ENCODE results near the gene DHX35.

DNA sequence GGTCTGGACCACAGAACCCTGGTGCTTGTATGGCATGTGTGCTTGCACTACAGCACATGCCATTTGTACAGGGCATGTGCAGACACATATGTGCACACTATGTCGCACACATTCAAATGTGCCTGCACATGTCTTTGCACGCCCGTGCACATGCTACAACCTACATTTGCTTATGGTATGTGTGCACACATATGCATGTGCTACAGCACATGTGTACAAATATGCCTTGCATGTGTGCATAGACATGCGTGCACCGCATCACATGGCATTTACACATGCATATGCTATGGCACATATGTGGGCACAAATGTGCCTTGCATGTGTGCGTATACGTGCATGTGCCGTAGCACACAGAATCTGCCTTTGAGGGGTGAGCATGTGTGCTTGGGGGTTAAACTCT lies 90.5 kb downstream of the DHX35 start:
- TF ChIP-seq, protein P1, sequence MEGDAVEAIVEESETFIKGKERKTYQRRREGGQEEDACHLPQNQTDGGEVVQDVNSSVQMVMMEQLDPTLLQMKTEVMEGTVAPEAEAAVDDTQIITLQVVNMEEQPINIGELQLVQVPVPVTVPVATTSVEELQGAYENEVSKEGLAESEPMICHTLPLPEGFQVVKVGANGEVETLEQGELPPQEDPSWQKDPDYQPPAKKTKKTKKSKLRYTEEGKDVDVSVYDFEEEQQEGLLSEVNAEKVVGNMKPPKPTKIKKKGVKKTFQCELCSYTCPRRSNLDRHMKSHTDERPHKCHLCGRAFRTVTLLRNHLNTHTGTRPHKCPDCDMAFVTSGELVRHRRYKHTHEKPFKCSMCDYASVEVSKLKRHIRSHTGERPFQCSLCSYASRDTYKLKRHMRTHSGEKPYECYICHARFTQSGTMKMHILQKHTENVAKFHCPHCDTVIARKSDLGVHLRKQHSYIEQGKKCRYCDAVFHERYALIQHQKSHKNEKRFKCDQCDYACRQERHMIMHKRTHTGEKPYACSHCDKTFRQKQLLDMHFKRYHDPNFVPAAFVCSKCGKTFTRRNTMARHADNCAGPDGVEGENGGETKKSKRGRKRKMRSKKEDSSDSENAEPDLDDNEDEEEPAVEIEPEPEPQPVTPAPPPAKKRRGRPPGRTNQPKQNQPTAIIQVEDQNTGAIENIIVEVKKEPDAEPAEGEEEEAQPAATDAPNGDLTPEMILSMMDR (IDR thresholded peaks at IDR 0.05) = no peak
- no peak for TF ChIP-seq POLR2A (IDR thresholded peaks at IDR 0.05)
